D721Med (cell line): ENCODE data around the gene DTD1.

ENCODE experiments used
- DNase-seq: peaks from one replicate; pipeline ENCODE4 v3.0.0; 2011; ENCODE audit warnings: low spot score; ENCODE audit not compliant: insufficient read length
- FAIRE-seq: peaks from 2 replicates; lab custom pipeline; 2011; peaks lifted over from hg19 to GRCh38; lab: Jason Lieb, UNC
- TF ChIP-seq, protein P1 (sequence below): IDR thresholded peaks from 2 replicates; pipeline ENCODE4 v1.5.1; 2012; ENCODE audit warnings: mild to moderate bottlenecking, control low read depth; ENCODE audit not compliant: insufficient read depth; ENCODE audit errors: missing control alignments

Gene DTD1

DNA sequence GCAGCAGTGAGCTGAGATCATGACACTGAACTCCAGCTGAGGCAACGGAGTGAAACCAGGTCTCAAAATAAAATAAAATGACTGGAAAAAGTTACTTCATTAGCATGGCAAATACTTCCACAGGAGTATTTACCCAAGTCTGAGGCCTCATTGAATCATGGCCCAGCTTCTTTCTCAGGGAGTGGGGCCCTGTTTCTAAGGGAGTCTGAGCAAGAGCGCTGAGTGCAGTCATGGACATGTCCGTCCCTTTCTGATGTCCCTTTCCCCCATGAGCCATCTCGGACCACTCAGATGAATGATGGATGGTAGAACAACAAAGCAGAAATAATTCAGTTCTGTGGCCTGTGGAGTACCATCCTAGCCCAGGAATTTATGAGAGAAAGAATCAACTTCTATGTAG is 7.8 kb upstream of the DTD1 start:
- FAIRE-seq = no peak
- TF ChIP-seq, protein P1, sequence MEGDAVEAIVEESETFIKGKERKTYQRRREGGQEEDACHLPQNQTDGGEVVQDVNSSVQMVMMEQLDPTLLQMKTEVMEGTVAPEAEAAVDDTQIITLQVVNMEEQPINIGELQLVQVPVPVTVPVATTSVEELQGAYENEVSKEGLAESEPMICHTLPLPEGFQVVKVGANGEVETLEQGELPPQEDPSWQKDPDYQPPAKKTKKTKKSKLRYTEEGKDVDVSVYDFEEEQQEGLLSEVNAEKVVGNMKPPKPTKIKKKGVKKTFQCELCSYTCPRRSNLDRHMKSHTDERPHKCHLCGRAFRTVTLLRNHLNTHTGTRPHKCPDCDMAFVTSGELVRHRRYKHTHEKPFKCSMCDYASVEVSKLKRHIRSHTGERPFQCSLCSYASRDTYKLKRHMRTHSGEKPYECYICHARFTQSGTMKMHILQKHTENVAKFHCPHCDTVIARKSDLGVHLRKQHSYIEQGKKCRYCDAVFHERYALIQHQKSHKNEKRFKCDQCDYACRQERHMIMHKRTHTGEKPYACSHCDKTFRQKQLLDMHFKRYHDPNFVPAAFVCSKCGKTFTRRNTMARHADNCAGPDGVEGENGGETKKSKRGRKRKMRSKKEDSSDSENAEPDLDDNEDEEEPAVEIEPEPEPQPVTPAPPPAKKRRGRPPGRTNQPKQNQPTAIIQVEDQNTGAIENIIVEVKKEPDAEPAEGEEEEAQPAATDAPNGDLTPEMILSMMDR = no peak
- DNase-seq = no peak

GRCh38 chr20:18585134-18585533 is 2.7 kb upstream of the DTD1 start:
- DNase-seq (no peak), FAIRE-seq (no peak)
- TF ChIP-seq, protein P1 = no peak

- FAIRE-seq (no peak), DNase-seq (no peak)
- TF ChIP-seq, protein P1 = no peak
These were observed 700 bp downstream of the DTD1 start for GRCh38 chr20:18588574-18588933.

DNA sequence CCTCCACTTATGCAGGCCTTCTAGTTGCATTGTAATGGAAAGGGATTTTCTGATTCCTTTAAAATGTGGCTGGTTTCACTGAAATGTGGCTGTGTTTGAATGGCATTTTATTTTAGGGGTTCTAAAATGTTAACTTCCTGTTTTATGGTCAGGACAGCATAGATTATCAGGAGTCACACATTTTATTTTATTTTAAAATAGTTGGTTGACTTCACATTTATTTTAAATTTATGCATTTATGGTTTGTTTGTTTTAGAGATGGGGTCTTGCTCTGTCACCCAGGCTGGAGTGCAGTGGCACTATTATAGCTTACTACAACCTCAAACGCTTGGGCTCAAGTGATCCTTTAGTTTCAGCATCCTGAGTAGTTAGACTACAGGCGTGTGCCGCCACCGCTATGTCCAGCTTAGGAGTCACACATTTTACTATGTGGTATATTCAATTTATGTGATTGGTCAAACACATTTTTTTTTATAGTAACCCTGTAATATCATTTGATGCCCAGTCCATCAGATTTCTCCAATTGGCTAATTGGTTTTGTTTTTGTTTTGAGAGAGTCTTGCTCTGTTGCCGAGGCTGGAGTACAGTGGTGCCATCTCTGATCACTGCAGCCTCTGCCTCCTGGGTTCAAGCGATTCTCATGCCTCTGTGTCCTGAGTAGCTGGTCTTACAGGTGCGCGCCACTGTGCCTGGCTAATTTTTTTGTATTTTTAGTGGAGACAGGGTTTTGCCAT is 2.3 kb downstream of the DTD1 start:
- DNase-seq (no peak), FAIRE-seq (no peak)
- TF ChIP-seq, protein P1 = no peak

DNA sequence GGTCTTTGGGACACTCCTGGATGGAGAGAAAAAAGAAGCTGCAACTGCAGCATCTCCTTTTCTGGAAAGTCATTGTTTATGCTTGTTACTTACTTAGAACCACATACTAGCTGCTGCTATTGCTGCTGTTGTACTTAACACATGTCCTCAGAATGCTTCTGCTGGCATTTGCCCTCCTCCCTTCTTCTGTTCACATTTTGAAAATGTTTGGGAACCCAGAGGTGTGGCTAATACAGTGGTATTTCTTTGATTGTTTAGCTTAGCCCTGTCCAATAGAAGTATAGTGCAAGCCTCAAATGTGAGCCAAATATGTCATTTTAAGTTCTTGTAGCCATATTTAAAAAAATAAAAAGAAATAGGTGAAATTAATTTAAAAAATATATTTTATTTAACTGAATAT is 8.4 kb downstream of the DTD1 start:
- FAIRE-seq (no peak), DNase-seq (no peak)
- TF ChIP-seq, protein P1 = no peak

GRCh38 chr20:18609741-18610140 is 21.9 kb downstream of the DTD1 start:
- DNase-seq = no peak
- TF ChIP-seq, protein P1 = no peak
- FAIRE-seq = no peak

GRCh38 chr20:18611492-18611891 is 23.6 kb downstream of the DTD1 start:
- DNase-seq = no peak
- TF ChIP-seq, protein P1 = no peak
- no peak for FAIRE-seq
